Peyer's patch (tissue), 4 donors: Measurements from ENCODE around the gene MICAL3. TPM values are rescaled to one million over a fixed set of nuclear protein-coding genes. Genes with fewer than 3 reads are reported as not detected.

Experiments
- DNase-seq, 3 donors: peaks; one replicate each; pipeline ENCODE4 v3.0.0-alpha.2; 2017 to 2019
- H3K27ac ChIP-seq, 4 donors: fragments of 200-600 bp; sonication (generic); one replicate each; pipeline ENCODE4 v1.5.1; 2016 to 2019
- H3K27me3 ChIP-seq, 2 donors: fragments of 200-600 bp; sonication (generic); one replicate each; pipeline ENCODE4 v1.5.1; 2019
- H3K36me3 ChIP-seq, 3 donors: fragments of 200-600 bp; sonication (generic); one replicate each; pipeline ENCODE4 v1.5.1; 2016 to 2019
- H3K4me1 ChIP-seq, 4 donors: fragments of 200-600 bp; sonication (generic); one replicate each; pipeline ENCODE4 v1.5.1; 2016 to 2019
- H3K4me3 ChIP-seq, 4 donors: fragments of 200-600 bp; sonication (generic); 1 replicate in 3 of 4; 2 replicates in 1 of 4; pipeline ENCODE4 v1.5.1; 2016 to 2019; ENCODE audit warnings: mild to moderate bottlenecking in 1 of 4
- H3K9me3 ChIP-seq, 4 donors: fragments of 200-600 bp; sonication (generic); one replicate each; pipeline ENCODE4 v1.5.1; 2016 to 2019; ENCODE audit warnings: mild to moderate bottlenecking in 1 of 4
- CTCF ChIP-seq, 6 experiments: fragments of 450-650 bp in 4 of 6; fragments of 200-600 bp in 2 of 6; sonication (generic) in 1 of 6; IDR thresholded peaks; one replicate each; pipeline ENCODE4 v1.5.1; 2017 to 2019; ENCODE audit warnings: antibody characterized with exemption in 6 of 6, mild to moderate bottlenecking in 3 of 6, moderate library complexity in 1 of 6
- POLR2A ChIP-seq, 2 donors: fragments of 450-650 bp; IDR thresholded peaks; one replicate each; pipeline ENCODE4 v1.5.1; 2017; ENCODE audit warnings: antibody characterized with exemption in 2 of 2, mild to moderate bottlenecking in 2 of 2, moderate library complexity in 2 of 2
- total RNA-seq, 4 donors: library from RNA; depleted of rRNA; stranded (reverse); fragments of >200 nt; gene quantifications; one replicate each; pipeline ENCODE4 v1.1.0, GENCODE V29; 2016

Gene MICAL3
- total RNA-seq, 4 donors from 2014 or later: 68.5 to 99.1 (median 88.7) TPM

DNA sequence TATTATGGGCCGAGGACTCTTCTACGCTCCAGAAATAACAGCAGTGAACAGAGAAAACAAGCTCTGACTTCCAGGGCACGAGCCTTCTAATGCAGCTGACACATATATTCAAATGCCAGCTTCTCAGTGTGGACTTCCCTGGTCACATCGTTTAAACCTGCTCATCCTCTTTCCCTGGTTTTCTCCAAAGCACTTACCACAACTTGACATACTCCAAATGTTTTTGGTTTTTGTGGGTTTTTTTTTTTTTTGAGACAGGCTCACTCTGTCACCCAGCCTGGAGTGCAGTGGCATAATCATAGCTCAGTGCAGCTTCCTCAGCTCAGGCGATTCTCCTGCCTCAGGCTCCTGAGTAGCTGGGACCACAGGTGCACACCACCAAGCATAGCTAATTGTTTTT, 105.5 kb downstream of the MICAL3 start:
- no peaks in the 10 kb centered on the region for H3K36me3 ChIP-seq
- no peaks in the 10 kb centered on the region for H3K27me3 ChIP-seq
- no peak overlapping the region for H3K4me3 ChIP-seq
- no peak overlapping the region for H3K27ac ChIP-seq
- no peaks in the 10 kb centered on the region for H3K9me3 ChIP-seq
- H3K4me1 ChIP-seq: peaks cover 3 to 25% (median 11%) of the 10 kb centered on the region in 4 donors
- DNase-seq: peak in 1 of 3 donors; percentile 15
- TF ChIP-seq POLR2A (IDR thresholded peaks at IDR 0.05) (no peak), CTCF (IDR thresholded peaks at IDR 0.05) (no peak)

- Histone ChIP-seq H3K4me1 (peaks cover 3 to 16% (median 9%) of the 10 kb centered on the region in 4 donors), H3K27ac (peak overlapping the region in 1 of 4 donors; percentile 16)
Observed at GRCh38 chr22:17917490-17917983, 106.8 kb downstream of the MICAL3 start.

DNA sequence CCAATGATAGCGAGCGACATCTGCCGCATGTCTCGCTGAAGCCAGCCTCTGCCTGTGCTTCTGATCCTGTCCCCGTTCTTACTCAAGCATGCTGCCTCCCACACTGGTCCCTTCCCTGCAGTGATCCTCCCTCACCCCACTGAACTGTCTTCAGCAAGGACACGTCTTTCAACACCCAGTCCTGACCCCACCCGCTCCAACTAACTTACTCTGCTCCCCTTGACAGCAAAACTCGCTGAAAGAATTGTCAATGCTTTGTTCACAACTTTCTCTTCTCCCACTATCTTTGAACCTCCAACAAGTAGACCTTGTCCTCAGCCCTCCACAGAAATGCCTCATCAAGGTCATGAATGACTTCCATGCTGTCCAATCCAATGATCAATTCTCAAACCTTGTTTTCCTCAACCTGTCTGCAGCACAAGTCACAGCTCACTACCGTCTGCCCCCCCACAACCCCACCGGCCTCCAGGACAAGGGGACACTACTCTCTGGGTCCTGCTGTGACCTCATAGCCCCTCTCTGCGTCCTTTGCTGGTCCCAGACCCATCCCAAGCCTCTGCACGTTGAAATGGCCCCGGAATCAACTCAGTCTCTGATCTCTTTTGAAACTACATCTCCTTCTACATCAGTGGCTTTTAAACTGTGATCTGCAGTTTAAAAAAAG, 108.0 kb downstream of the MICAL3 start:
- Histone ChIP-seq H3K4me1 (peaks cover 3 to 16% (median 6%) of the 10 kb centered on the region in 4 donors), H3K4me3 (no peak overlapping the region), H3K27me3 (no peaks in the 10 kb centered on the region), H3K9me3 (no peaks in the 10 kb centered on the region), H3K36me3 (no peaks in the 10 kb centered on the region), H3K27ac (no peak overlapping the region)
- no peak for DNase-seq
- no peak for TF ChIP-seq POLR2A (IDR thresholded peaks at IDR 0.05)
- TF ChIP-seq CTCF (IDR thresholded peaks at IDR 0.05): no peak

More at GRCh38 chr22:17917490-17917983, 106.8 kb downstream of the MICAL3 start:
- Histone ChIP-seq H3K27me3 (no peaks in the 10 kb centered on the region), H3K4me3 (no peak overlapping the region), H3K36me3 (no peaks in the 10 kb centered on the region), H3K9me3 (no peaks in the 10 kb centered on the region)
- DNase-seq: peak; percentile 61 to 93 (median 85)
- TF ChIP-seq CTCF (IDR thresholded peaks at IDR 0.05) (no peak), POLR2A (IDR thresholded peaks at IDR 0.05) (no peak)

DNA sequence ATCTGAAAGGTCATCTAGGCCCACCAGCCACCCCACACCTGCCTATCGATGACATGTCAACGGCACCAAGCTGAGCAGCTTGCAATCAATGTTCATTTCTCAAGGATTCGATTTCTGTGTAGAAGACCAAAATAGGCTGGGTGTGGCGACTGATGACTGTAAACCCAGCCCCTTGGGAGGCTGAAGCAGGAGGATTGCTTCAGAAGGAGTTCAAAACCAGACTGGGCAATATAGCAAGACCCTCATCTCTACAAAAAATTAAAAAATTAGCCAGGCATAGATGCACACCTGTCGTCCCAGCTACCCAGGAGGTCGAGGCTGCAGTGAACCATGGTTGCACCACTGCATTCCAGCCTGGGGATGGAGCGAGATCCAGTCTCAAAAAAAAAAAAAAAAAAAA, 108.7 kb downstream of the MICAL3 start:
- H3K4me1 ChIP-seq: peaks cover 3 to 15% (median 6%) of the 10 kb centered on the region in 4 donors
- H3K27ac ChIP-seq: no peak overlapping the region
- no peaks in the 10 kb centered on the region for H3K36me3 ChIP-seq
- H3K27me3 ChIP-seq: no peaks in the 10 kb centered on the region
- TF ChIP-seq POLR2A (IDR thresholded peaks at IDR 0.05) (no peak), CTCF (IDR thresholded peaks at IDR 0.05) (no peak)
- no peaks in the 10 kb centered on the region for H3K9me3 ChIP-seq
- H3K4me3 ChIP-seq: no peak overlapping the region
- DNase-seq: no peak

DNA sequence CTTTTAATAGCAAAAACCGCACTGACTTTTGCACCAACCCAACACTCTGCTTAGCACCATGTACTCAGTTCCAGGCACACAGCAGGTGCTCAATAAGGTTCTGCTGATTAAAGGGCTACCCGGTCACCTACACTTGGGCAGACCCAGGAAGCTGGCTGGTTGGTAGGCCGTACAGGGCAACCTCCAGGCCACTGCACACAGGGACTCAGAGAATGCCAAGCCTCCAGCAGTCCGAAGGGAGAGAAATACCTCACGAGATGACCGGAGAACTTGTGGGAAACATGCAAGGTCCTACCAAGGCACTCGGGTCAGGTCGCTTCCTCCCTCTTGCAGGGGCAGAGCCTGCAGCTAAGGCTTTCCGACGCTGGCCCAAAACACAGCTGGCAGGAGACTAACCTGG, 109.2 kb downstream of the MICAL3 start:
- H3K9me3 ChIP-seq: no peaks in the 10 kb centered on the region
- DNase-seq: peak in 1 of 3 donors; percentile 32
- peaks cover 3 to 10% (median 6%) of the 10 kb centered on the region in 4 donors for H3K4me1 ChIP-seq
- no peak overlapping the region for H3K27ac ChIP-seq
- TF ChIP-seq POLR2A (IDR thresholded peaks at IDR 0.05): no peak
- no peak for TF ChIP-seq CTCF (IDR thresholded peaks at IDR 0.05)
- H3K4me3 ChIP-seq: no peak overlapping the region
- no peaks in the 10 kb centered on the region for H3K27me3 ChIP-seq
- no peaks in the 10 kb centered on the region for H3K36me3 ChIP-seq
